AG08396 (cell line): ENCODE data around the gene ARRB2.

Experiments
- DNase-seq: peaks from one replicate; pipeline ENCODE4 v3.0.0; 2012; ENCODE audit warnings: low spot score, mixed read lengths

The ARRB2 gene

GRCh38 chr17:4725646-4726310, 15.3 kb downstream of the ARRB2 start:
- DNase-seq: no peak

- no peak for DNase-seq
Measured at GRCh38 chr17:4728124-4728523, 17.7 kb downstream of the ARRB2 start.

GRCh38 chr17:4733073-4733531, 22.7 kb downstream of the ARRB2 start:
- DNase-seq: no peak

GRCh38 chr17:4734857-4735475, 24.5 kb downstream of the ARRB2 start:
- DNase-seq: no peak

GRCh38 chr17:4735876-4736651, 25.6 kb downstream of the ARRB2 start:
- DNase-seq: no peak

GRCh38 chr17:4738136-4739121, 28.0 kb downstream of the ARRB2 start:
- DNase-seq: no peak

GRCh38 chr17:4739122-4740024, 28.9 kb downstream of the ARRB2 start, which contains the start of the genes CXCL16 and ZMYND15:
TSS of gene CXCL16 (minus strand) at chr17:4739928. CDS start at chr17:4739339, 589 bp downstream.
TSS of gene ZMYND15 (plus strand) at chr17:4739833. CDS start at chr17:4740549, 716 bp downstream.
- peak; percentile 83 for DNase-seq

GRCh38 chr17:4740025-4740351, 29.6 kb downstream of the ARRB2 start:
- no peak for DNase-seq

GRCh38 chr17:4740584-4740983, 30.2 kb downstream of the ARRB2 start:
- DNase-seq: no peak

- no peak for DNase-seq
Measured at GRCh38 chr17:4741544-4741943, 31.1 kb downstream of the ARRB2 start.

GRCh38 chr17:4742133-4742532, 31.7 kb downstream of the ARRB2 start:
- no peak for DNase-seq

GRCh38 chr17:4742629-4743028, 32.2 kb downstream of the ARRB2 start:
- no peak for DNase-seq

- DNase-seq: no peak
Measured at GRCh38 chr17:4743216-4743615, 32.8 kb downstream of the ARRB2 start.

- DNase-seq: no peak
Measured at GRCh38 chr17:4743898-4744297, 33.5 kb downstream of the ARRB2 start.

GRCh38 chr17:4744999-4745969, 34.9 kb downstream of the ARRB2 start:
- DNase-seq: no peak

- DNase-seq: no peak
Measured at GRCh38 chr17:4747847-4748246, 37.4 kb downstream of the ARRB2 start.

- no peak for DNase-seq
Measured at GRCh38 chr17:4748686-4749085, 38.3 kb downstream of the ARRB2 start.

- DNase-seq: no peak
Measured at GRCh38 chr17:4750606-4751005, 40.2 kb downstream of the ARRB2 start.

- DNase-seq: no peak
Measured at GRCh38 chr17:4751932-4752331, 41.5 kb downstream of the ARRB2 start.

GRCh38 chr17:4753392-4753791, 43.0 kb downstream of the ARRB2 start:
- no peak for DNase-seq
